Fibroblast of the aortic adventitia (primary cell): Measurements from ENCODE around the gene SIRT2. TPM values are rescaled to one million over a fixed set of nuclear protein-coding genes. Genes with fewer than 3 reads are reported as not detected.
"Not testable (repeated sequence)": the region's sequence is repeated elsewhere in the genome, so short reads cannot be mapped to it uniquely, and the experiment has no call there.

Experiments used
- DNase-seq: peaks from one replicate; pipeline ENCODE4 v3.0.0-alpha.2; 2010; ENCODE audit warnings: low read depth
- H3K4me3 ChIP-seq: 2 replicates; pipeline ENCODE4 v1.5.1; 2011; ENCODE audit warnings: low read depth, mild to moderate bottlenecking, control low read depth, low read length, moderate library complexity
- CTCF ChIP-seq: IDR thresholded peaks from 2 replicates; pipeline ENCODE4 v1.5.1; 2011; ENCODE audit warnings: mild to moderate bottlenecking, low read length, control low read depth, inconsistent platforms; ENCODE audit not compliant: insufficient read depth
- total RNA-seq: library from RNA; depleted of rRNA; stranded (reverse); fragments of >200 nt; gene quantifications from 2 replicates; pipeline ENCODE4 v1.2.3, GENCODE V29; 2012; ENCODE audit warnings: low replicate concordance

SIRT2 gene
- total RNA-seq, 1 donor: 44.9 TPM

- DNase-seq: peak; percentile 37
- TF ChIP-seq CTCF: no peak
- no peak overlapping the region for H3K4me3 ChIP-seq
These were observed 69.2 kb downstream of the SIRT2 start for GRCh38 chr19:38830039-38830733.

- H3K4me3 ChIP-seq: not testable (repeated sequence)
- peak; percentile 37 for DNase-seq
These were observed 70.2 kb downstream of the SIRT2 start for GRCh38 chr19:38829203-38829602.

Other genes with a start within 250 kb of the SIRT2 start
- gene CAPN12, start 155.1 kb downstream of the SIRT2 start, total RNA-seq: 0.18 TPM in 1 of 2 replicates, not detected in the other
- gene LGALS7, start 126.1 kb downstream of the SIRT2 start, total RNA-seq: 0.72 TPM in 1 of 2 replicates, not detected in the other
- not detected in 2 replicates for gene LGALS7B, start 110.4 kb downstream of the SIRT2 start, total RNA-seq
- 0.82 TPM in 1 of 2 replicates, not detected in the other for gene LGALS4, start 86.7 kb downstream of the SIRT2 start, total RNA-seq
- gene ECH1, start 67.8 kb downstream of the SIRT2 start, total RNA-seq: 22.0 and 27.1 TPM in 2 replicates
- 122 and 254 TPM in 2 replicates for gene HNRNPL, start 49.6 kb downstream of the SIRT2 start, total RNA-seq
- gene RINL, start 21.3 kb downstream of the SIRT2 start, total RNA-seq: 0.81 and 1.3 TPM in 2 replicates
- gene NFKBIB, start 351 bp upstream of the SIRT2 start, total RNA-seq: 8.0 and 11.0 TPM in 2 replicates
- not detected in 2 replicates for gene CCER2, start 12.6 kb upstream of the SIRT2 start, total RNA-seq
- gene SARS2, start 31.1 kb upstream of the SIRT2 start, total RNA-seq: 15.0 and 15.5 TPM in 2 replicates
- 11.6 and 20.2 TPM in 2 replicates for gene MRPS12, start 31.3 kb upstream of the SIRT2 start, total RNA-seq
- gene FBXO17, start 76.1 kb upstream of the SIRT2 start, total RNA-seq: 22.9 and 56.3 TPM in 2 replicates
- 7.2 and 17.8 TPM in 2 replicates for gene FBXO27, start 132.9 kb upstream of the SIRT2 start, total RNA-seq
- gene ACP7, start 184.8 kb upstream of the SIRT2 start, total RNA-seq: 0.45 TPM in 1 of 2 replicates, not detected in the other
- gene PAK4, start 226.2 kb upstream of the SIRT2 start, total RNA-seq: 7.6 and 9.0 TPM in 2 replicates